GM12878 (cell line): ENCODE measurements around the gene APLP1. TPM values are rescaled to one million over a fixed set of nuclear protein-coding genes. Genes with fewer than 3 reads are reported as not detected.

Source experiments
- ATAC-seq: fragments of 200-7000 bp; cut with Tn5 transposase; 3 replicates; pipeline ENCODE4 v1.9.1; 2020; ENCODE audit warnings: mild to moderate bottlenecking, moderate library complexity
- BruUV-seq: library from RNA; stranded (reverse); fragments of 400-500 nt; replicated peaks from 2 replicates; lab custom pipeline; 2021; lab: Mats Ljungman, UMichigan
- CTCF ChIA-PET: fragments of 300-600 bp; sonication (Branson Sonifier 250); formaldehyde crosslinking; extraction: SDS; loops from one replicate; lab custom pipeline; 2021; ENCODE audit warnings: inconsistent platforms; lab: Yijun Ruan, JAX
- POLR2A ChIA-PET: fragments of 350-600 bp; formaldehyde crosslinking; extraction: SDS; loops from one replicate; lab custom pipeline; 2021; ENCODE audit warnings: inconsistent platforms; lab: Charles Lee
- RAD21 ChIA-PET: fragments of 300-600 bp; sonication (Branson Sonifier 250); formaldehyde crosslinking; loops from one replicate; lab custom pipeline; 2023; ENCODE audit warnings: antibody characterized with exemption; ENCODE audit not compliant: unreplicated experiment; lab: Charles Lee
- SMC1A ChIA-PET: fragments of 300-600 bp; sonication (Branson Sonifier 250); formaldehyde crosslinking; loops from one replicate; lab custom pipeline; 2023; ENCODE audit not compliant: unreplicated experiment, uncharacterized antibody; lab: Charles Lee
- DNase-seq: peaks from one replicate; pipeline ENCODE4 v3.0.0-alpha.2; 2011; ENCODE audit warnings: low read depth, low spot score
- FAIRE-seq: peaks from 3 replicates; lab custom pipeline; 2011; peaks lifted over from hg19 to GRCh38; lab: Jason Lieb, UNC
- H2AFZ ChIP-seq: 2 replicates; pipeline ENCODE4 v1.6.0; 2011; ENCODE audit warnings: low read depth, low read length, control low read depth; ENCODE audit not compliant: control insufficient read depth
- H3K27ac ChIP-seq: 2 replicates; pipeline ENCODE4 v1.5.1; 2011; ENCODE audit warnings: control low read depth; ENCODE audit not compliant: control insufficient read depth, insufficient read depth
- H3K27me3 ChIP-seq, 2 experiments: replicated peaks in 1 of 2; 2 replicates each; pipeline versions ENCODE4 v1.6.0 to v1.6.1; 2011; ENCODE audit warnings: low read length in 1 of 2; ENCODE audit not compliant: control insufficient read depth in 2 of 2, insufficient read depth in 2 of 2
- H3K36me3 ChIP-seq, 2 experiments: 2 replicates each; pipeline ENCODE4 v1.5.1; 2011; ENCODE audit warnings: low read length in 1 of 2; ENCODE audit not compliant: control insufficient read depth in 2 of 2, insufficient read depth in 2 of 2
- H3K4me1 ChIP-seq: 2 replicates; pipeline ENCODE4 v1.6.1; 2011; ENCODE audit warnings: mild to moderate bottlenecking, low read length, moderate library complexity, mixed read lengths; ENCODE audit not compliant: control insufficient read depth, insufficient read depth
- H3K4me2 ChIP-seq: 2 replicates; pipeline ENCODE4 v1.6.0; 2011; ENCODE audit warnings: control low read depth; ENCODE audit not compliant: control insufficient read depth, insufficient read depth
- H3K4me3 ChIP-seq: fragments of 200-600 bp; sonication (generic); 2 replicates; pipeline ENCODE4 v1.5.1; 2016
- H3K79me2 ChIP-seq: 2 replicates; pipeline ENCODE4 v1.6.0; 2011; ENCODE audit warnings: low read length; ENCODE audit not compliant: control insufficient read depth, insufficient read depth
- H3K9ac ChIP-seq: 2 replicates; pipeline ENCODE4 v1.8.0; 2011; ENCODE audit warnings: low read length, control low read depth, mixed read lengths; ENCODE audit not compliant: control insufficient read depth, insufficient read depth
- H3K9me3 ChIP-seq: replicated peaks from 3 replicates; pipeline ENCODE4 v1.5.1; 2011; ENCODE audit warnings: mild to moderate bottlenecking, low read length; ENCODE audit not compliant: control insufficient read depth, insufficient read depth
- H4K20me1 ChIP-seq: 2 replicates; pipeline ENCODE4 v1.6.0; 2011; ENCODE audit not compliant: control insufficient read depth, insufficient read depth
- ASH2L ChIP-seq: fragments of 300-600, 200-600 bp; sonication (generic); IDR thresholded peaks from 2 replicates; pipeline ENCODE4 v1.6.1; 2017; ENCODE audit warnings: low read depth, mild to moderate bottlenecking, borderline replicate concordance
- CBFB ChIP-seq: IDR thresholded peaks from 2 replicates; pipeline ENCODE4 v1.6.1; 2016; ENCODE audit warnings: antibody characterized with exemption, low read depth
- CHD4 ChIP-seq: fragments of 200-600 bp; sonication (generic); IDR thresholded peaks from 2 replicates; pipeline ENCODE4 v1.6.1; 2016; ENCODE audit warnings: mild to moderate bottlenecking
- PAX8 ChIP-seq: fragments of 450-650 bp; IDR thresholded peaks from 2 replicates; pipeline ENCODE4 v1.6.1; 2017; ENCODE audit warnings: mild to moderate bottlenecking, moderate library complexity
- SMC3 ChIP-seq: IDR thresholded peaks from 2 replicates; pipeline ENCODE4 v1.6.1; 2011; ENCODE audit warnings: low read length, improper control_type of control experiment, borderline replicate concordance
- SRF ChIP-seq, 2 experiments: IDR thresholded peaks; 2 replicates each; pipeline ENCODE4 v1.6.1; 2011; ENCODE audit warnings: low read depth in 2 of 2, low read length in 2 of 2, mild to moderate bottlenecking in 1 of 2, moderate library complexity in 1 of 2
- WGBS: methylation state at CpG from one replicate; pipeline ENCODE4 v1.1.6; 2016; ENCODE audit warnings: low lambda C conversion rate; ENCODE audit not compliant: insufficient replicate concordance, insufficient coverage; ENCODE audit errors: missing lambda C conversion rate; 5-methylcytosine and 5-hydroxymethylcytosine counted together
- in situ Hi-C: fragments of 300-500 bp; cut with MboI; formaldehyde crosslinking; loops from 9 replicates; pipeline ENCODE4 v1.14.3; 2018; ENCODE audit warnings: mixed read lengths
- intact Hi-C: fragments of 100-400 bp; cut with micrococcal nuclease; formaldehyde crosslinking; loops from one replicate; pipeline ENCODE4 v1.14.2; 2022; ENCODE audit not compliant: unreplicated experiment
- polyA plus RNA-seq, 11 experiments: library from polyadenylated mRNA; depleted of rRNA in 4 of 11; unstranded in 6 of 11; stranded (reverse) in 5 of 11; fragments of >200 nt; fragmentation: Nextera tagmentation in 4 of 11; fragmentation: Illumina TruSeq in 1 of 11; extraction: Ambion mirVana in 4 of 11; extraction: Trizol in 1 of 11; gene quantifications; 1 replicate in 1 of 11; 2 replicates in 10 of 11; pipeline versions ENCODE4 v1.2.1 to v1.2.3, GENCODE V29; 2011 to 2016; ENCODE audit warnings: inconsistent platforms in 2 of 11, missing spikeins in 2 of 11, low read depth in 1 of 11
- total RNA-seq, 4 experiments: library from RNA; depleted of rRNA in 3 of 4; stranded (reverse); fragments of >200 nt in 3 of 4; fragmentation: Illumina TruSeq in 1 of 4; extraction: Trizol in 1 of 4; gene quantifications; 2 replicates each; pipeline versions ENCODE4 v1.2.1 to v1.2.3, GENCODE V29; 2013 to 2021
- TF ChIP-seq, protein P1 (sequence below): IDR thresholded peaks from 2 replicates; pipeline ENCODE4 v1.6.1; 2012; ENCODE audit warnings: low read depth, low read length, improper control_type of control experiment
- TF ChIP-seq, protein P2 (sequence below): IDR thresholded peaks from 2 replicates; pipeline ENCODE4 v1.6.1; 2011; ENCODE audit warnings: low read depth, mild to moderate bottlenecking, low read length, moderate library complexity, borderline replicate concordance; ENCODE audit errors: extremely low read depth
- TF ChIP-seq, protein P3 (sequence below): fragments of 450-650 bp; IDR thresholded peaks from 2 replicates; pipeline ENCODE4 v1.6.1; 2014; ENCODE audit warnings: mild to moderate bottlenecking
- TF ChIP-seq, protein P4 (sequence below): IDR thresholded peaks from 2 replicates; pipeline ENCODE4 v1.6.1; 2011; ENCODE audit warnings: borderline replicate concordance, low read depth, mild to moderate bottlenecking, moderate library complexity, mixed read lengths, low read length; ENCODE audit not compliant: insufficient read depth; ENCODE audit errors: extremely low read length

The APLP1 gene
- total and polyA plus RNA-seq, 10 of the 15 experiments (the other 5 are each of a cell fraction or from before 2014, with no cell fraction given) = 0.07 to 2.2 (median 0.91) TPM; not detected in 1

DNA sequence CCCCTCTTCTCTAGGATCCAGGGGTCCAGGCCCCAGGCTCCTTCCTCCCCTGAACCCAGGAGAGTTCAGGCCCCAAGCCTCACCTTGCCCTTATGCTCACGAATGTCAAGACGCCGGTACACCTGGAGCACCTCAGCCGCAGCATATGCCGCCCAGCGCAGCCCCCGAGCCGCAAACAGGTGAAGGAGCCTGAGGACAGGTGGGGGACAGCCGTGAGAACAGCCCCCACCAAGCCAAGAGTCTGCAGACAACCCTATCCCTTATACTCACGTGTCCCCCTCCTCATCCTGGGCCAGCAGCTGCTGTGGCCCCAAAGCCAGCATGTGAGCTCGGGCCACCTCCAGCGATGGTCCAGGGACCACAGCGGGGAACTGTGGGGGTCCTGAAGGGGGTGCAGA lies 28.3 kb downstream of the APLP1 start:
- POLR2A ChIA-PET = no interaction called here
- SMC1A ChIA-PET = interaction anchor here (1.5 kb wide), 1 partner anchor 11 kb away, joined by 3 read pairs; no protein-coding TSS in a partner anchor

More for the DNA sequence above, 28.3 kb downstream of the APLP1 start:
- FAIRE-seq (no peak), ATAC-seq (no peak), DNase-seq (no peak)
- Histone ChIP-seq H3K79me2 (peaks cover 29% of the 10 kb centered on the region), H3K9ac (no peak overlapping the region), H3K27ac (no peak overlapping the region), H3K4me3 (peak overlapping the region; percentile 96; the same call in 1 of the 2 replicates), H3K36me3 (peaks cover 12 to 19% of the 10 kb centered on the region in 2 experiments; a peak in 3 of 4 replicates), H3K4me1 (peaks cover 9% of the 10 kb centered on the region), H3K27me3 (no peaks in the 10 kb centered on the region), H3K9me3 (no peaks in the 10 kb centered on the region), H4K20me1 (no peaks in the 10 kb centered on the region), H2AFZ (no peak overlapping the region), H3K4me2 (peak overlapping the region; percentile 62; the same call in 1 of the 2 replicates)
- no TSS peak for BruUV-seq
- RAD21 ChIA-PET = interaction anchor here (1.1 kb wide), 1 partner anchor 34 kb away, joined by 5 read pairs; no protein-coding TSS in a partner anchor
- CTCF ChIA-PET = interaction anchor here (2.3 kb wide), 1 partner anchor 34 kb away, joined by 8 read pairs; no protein-coding TSS in a partner anchor
- TF ChIP-seq SRF (IDR thresholded peaks at IDR 0.05; ENCODE audit: low read depth in 2 of 2, low read length in 2 of 2) = no peak
- no peak for TF ChIP-seq CHD4
- TF ChIP-seq PAX8 = no peak
- no peak for TF ChIP-seq SMC3
- TF ChIP-seq, protein P1, sequence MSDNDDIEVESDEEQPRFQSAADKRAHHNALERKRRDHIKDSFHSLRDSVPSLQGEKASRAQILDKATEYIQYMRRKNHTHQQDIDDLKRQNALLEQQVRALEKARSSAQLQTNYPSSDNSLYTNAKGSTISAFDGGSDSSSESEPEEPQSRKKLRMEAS = no peak
- no peak for TF ChIP-seq CBFB
- TF ChIP-seq, protein P2, sequence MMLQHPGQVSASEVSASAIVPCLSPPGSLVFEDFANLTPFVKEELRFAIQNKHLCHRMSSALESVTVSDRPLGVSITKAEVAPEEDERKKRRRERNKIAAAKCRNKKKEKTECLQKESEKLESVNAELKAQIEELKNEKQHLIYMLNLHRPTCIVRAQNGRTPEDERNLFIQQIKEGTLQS = no peak
- TF ChIP-seq, protein P3, sequence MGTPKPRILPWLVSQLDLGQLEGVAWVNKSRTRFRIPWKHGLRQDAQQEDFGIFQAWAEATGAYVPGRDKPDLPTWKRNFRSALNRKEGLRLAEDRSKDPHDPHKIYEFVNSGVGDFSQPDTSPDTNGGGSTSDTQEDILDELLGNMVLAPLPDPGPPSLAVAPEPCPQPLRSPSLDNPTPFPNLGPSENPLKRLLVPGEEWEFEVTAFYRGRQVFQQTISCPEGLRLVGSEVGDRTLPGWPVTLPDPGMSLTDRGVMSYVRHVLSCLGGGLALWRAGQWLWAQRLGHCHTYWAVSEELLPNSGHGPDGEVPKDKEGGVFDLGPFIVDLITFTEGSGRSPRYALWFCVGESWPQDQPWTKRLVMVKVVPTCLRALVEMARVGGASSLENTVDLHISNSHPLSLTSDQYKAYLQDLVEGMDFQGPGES = no peak
- TF ChIP-seq ASH2L = no peak
- TF ChIP-seq, protein P4, sequence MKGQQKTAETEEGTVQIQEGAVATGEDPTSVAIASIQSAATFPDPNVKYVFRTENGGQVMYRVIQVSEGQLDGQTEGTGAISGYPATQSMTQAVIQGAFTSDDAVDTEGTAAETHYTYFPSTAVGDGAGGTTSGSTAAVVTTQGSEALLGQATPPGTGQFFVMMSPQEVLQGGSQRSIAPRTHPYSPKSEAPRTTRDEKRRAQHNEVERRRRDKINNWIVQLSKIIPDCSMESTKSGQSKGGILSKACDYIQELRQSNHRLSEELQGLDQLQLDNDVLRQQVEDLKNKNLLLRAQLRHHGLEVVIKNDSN = no peak
- 95% methylated on average over 13 of the region's 13 CpGs for WGBS
- intact Hi-C loops = no loop called here
- in situ Hi-C loops = no loop called here
